GM21515 (cell line): ENCODE measurements around the gene GBF1.
"Not testable (repeated sequence)": the region's sequence is repeated elsewhere in the genome, so short reads cannot be mapped to it uniquely, and the experiment has no call there.

Source experiments
- ATAC-seq: cut with Tn5 transposase; IDR thresholded peaks from one replicate; pipeline ENCODE4 v1.9.1; 2021; ENCODE audit not compliant: unreplicated experiment

GBF1 gene

GRCh38 chr10:102302611-102303010 lies 57.3 kb downstream of the GBF1 start:
- ATAC-seq, result no peak

GRCh38 chr10:102306006-102306405 lies 60.7 kb downstream of the GBF1 start:
- ATAC-seq, result no peak

- no peak for ATAC-seq
Observed at GRCh38 chr10:102306710-102307109, 61.4 kb downstream of the GBF1 start.

GRCh38 chr10:102308318-102308717 lies 63.0 kb downstream of the GBF1 start:
- not testable (repeated sequence) for ATAC-seq

GRCh38 chr10:102309236-102309635 lies 63.9 kb downstream of the GBF1 start:
- no peak for ATAC-seq

GRCh38 chr10:102309916-102310315 lies 64.6 kb downstream of the GBF1 start:
- ATAC-seq, result no peak

- no peak for ATAC-seq
Observed at GRCh38 chr10:102310361-102311024, 65.2 kb downstream of the GBF1 start.

GRCh38 chr10:102311025-102311420 lies 65.7 kb downstream of the GBF1 start:
- no peak for ATAC-seq

GRCh38 chr10:102312683-102313082 lies 67.4 kb downstream of the GBF1 start:
- no peak for ATAC-seq

GRCh38 chr10:102313221-102313896 lies 68.0 kb downstream of the GBF1 start:
- no peak for ATAC-seq

GRCh38 chr10:102314801-102315200 lies 69.5 kb downstream of the GBF1 start:
- no peak for ATAC-seq

GRCh38 chr10:102316421-102316820 lies 71.1 kb downstream of the GBF1 start:
- ATAC-seq, result no peak

GRCh38 chr10:102322914-102323313 lies 77.6 kb downstream of the GBF1 start:
- no peak for ATAC-seq

GRCh38 chr10:102324061-102324460 lies 78.7 kb downstream of the GBF1 start:
- ATAC-seq, result no peak

GRCh38 chr10:102326031-102326430 lies 80.7 kb downstream of the GBF1 start:
- ATAC-seq, result no peak

GRCh38 chr10:102327002-102327401 lies 81.7 kb downstream of the GBF1 start:
- ATAC-seq, result no peak

GRCh38 chr10:102327641-102328040 lies 82.3 kb downstream of the GBF1 start:
- no peak for ATAC-seq

- no peak for ATAC-seq
Observed at GRCh38 chr10:102332772-102333171, 87.4 kb downstream of the GBF1 start.

GRCh38 chr10:102334101-102334500 lies 88.8 kb downstream of the GBF1 start:
- no peak for ATAC-seq

GRCh38 chr10:102335184-102335583 lies 89.9 kb downstream of the GBF1 start:
- ATAC-seq, result no peak

GRCh38 chr10:102341038-102341688 lies 95.8 kb downstream of the GBF1 start:
- ATAC-seq, result no peak

- no peak for ATAC-seq
Observed at GRCh38 chr10:102342458-102342857, 97.1 kb downstream of the GBF1 start.
